HG02759 (cell line): ENCODE measurements around the gene PRKN.

Experiments
- ATAC-seq: cut with Tn5 transposase; IDR thresholded peaks from one replicate; pipeline ENCODE4 v1.9.1; 2021; ENCODE audit warnings: mild to moderate bottlenecking, moderate library complexity; ENCODE audit not compliant: unreplicated experiment

PRKN gene

GRCh38 chr6:162153120-162153519, 574.4 kb downstream of the PRKN start:
- no peak for ATAC-seq

- ATAC-seq: no peak
Observed at GRCh38 chr6:162151021-162151665, 576.4 kb downstream of the PRKN start.

- no peak for ATAC-seq
Observed at GRCh38 chr6:162150295-162150694, 577.3 kb downstream of the PRKN start.

- ATAC-seq: no peak
Observed at GRCh38 chr6:162149786-162150185, 577.8 kb downstream of the PRKN start.

- no peak for ATAC-seq
Observed at GRCh38 chr6:162147805-162148204, 579.8 kb downstream of the PRKN start.

GRCh38 chr6:162147281-162147680, 580.3 kb downstream of the PRKN start:
- no peak for ATAC-seq

- ATAC-seq: no peak
Observed at GRCh38 chr6:162140251-162140852, 587.2 kb downstream of the PRKN start.

GRCh38 chr6:162125659-162126058, 601.9 kb downstream of the PRKN start:
- no peak for ATAC-seq

- no peak for ATAC-seq
Observed at GRCh38 chr6:162124710-162125435, 602.7 kb downstream of the PRKN start.

GRCh38 chr6:162123797-162124196, 603.8 kb downstream of the PRKN start:
- ATAC-seq: no peak

GRCh38 chr6:162119341-162119740, 608.2 kb downstream of the PRKN start:
- ATAC-seq: no peak

GRCh38 chr6:162118706-162119105, 608.9 kb downstream of the PRKN start:
- no peak for ATAC-seq

- ATAC-seq: no peak
Observed at GRCh38 chr6:162116902-162117525, 610.6 kb downstream of the PRKN start.

- no peak for ATAC-seq
Observed at GRCh38 chr6:162109480-162110050, 618.0 kb downstream of the PRKN start.

GRCh38 chr6:162108041-162108440, 619.5 kb downstream of the PRKN start:
- ATAC-seq: no peak

GRCh38 chr6:162100096-162100495, 627.5 kb downstream of the PRKN start:
- no peak for ATAC-seq

- no peak for ATAC-seq
Observed at GRCh38 chr6:162099685-162100084, 627.9 kb downstream of the PRKN start.

GRCh38 chr6:162092816-162093502, 634.6 kb downstream of the PRKN start:
- ATAC-seq: no peak

GRCh38 chr6:162090734-162091133, 636.8 kb downstream of the PRKN start:
- ATAC-seq: no peak

GRCh38 chr6:162088091-162088490, 639.5 kb downstream of the PRKN start:
- no peak for ATAC-seq

GRCh38 chr6:162085561-162085960, 642.0 kb downstream of the PRKN start:
- ATAC-seq: no peak
